ENCODE results near the gene FAM222A.

Gene FAM222A

GRCh38 chr12:109802828-109803227, 89.2 kb downstream of the FAM222A start:
- Histone ChIP-seq H3K27ac (ENCODE audit: insufficient read depth, low read depth, low read length, poor library complexity, severe bottlenecking) (no peak overlapping the region), H3K4me3 (ENCODE audit: insufficient read depth, low read depth, low read length) (no peak overlapping the region), H3K36me3 (ENCODE audit: control insufficient read depth, insufficient read depth, low read length) (no peaks in the 10 kb centered on the region), H3K9me3 (ENCODE audit: control insufficient read depth, low read length) (no peaks in the 10 kb centered on the region), H3K27me3 (ENCODE audit: control insufficient read depth, insufficient read depth, low read length, poor library complexity, severe bottlenecking) (no peaks in the 10 kb centered on the region), H3K4me1 (ENCODE audit: control insufficient read depth, insufficient read depth, low read length) (no peaks in the 10 kb centered on the region)
- WGBS, 2 experiments, result 93 to 96% methylated on average over 15 of the region's 15 CpGs

GRCh38 chr12:109803678-109804077, 90.1 kb downstream of the FAM222A start:
- Histone ChIP-seq H3K9me3 (ENCODE audit: control insufficient read depth, low read length) (no peaks in the 10 kb centered on the region), H3K36me3 (ENCODE audit: control insufficient read depth, insufficient read depth, low read length) (no peaks in the 10 kb centered on the region), H3K27me3 (ENCODE audit: control insufficient read depth, insufficient read depth, low read length, poor library complexity, severe bottlenecking) (no peaks in the 10 kb centered on the region), H3K27ac (ENCODE audit: insufficient read depth, low read depth, low read length, poor library complexity, severe bottlenecking) (no peak overlapping the region), H3K4me3 (ENCODE audit: insufficient read depth, low read depth, low read length) (no peak overlapping the region), H3K4me1 (ENCODE audit: control insufficient read depth, insufficient read depth, low read length) (no peaks in the 10 kb centered on the region)
- 88 to 91% methylated on average over 2 to 3 of the region's 3 CpGs for WGBS, 2 experiments

GRCh38 chr12:109804820-109805761, 91.5 kb downstream of the FAM222A start:
- Histone ChIP-seq H3K4me3 (ENCODE audit: insufficient read depth, low read depth, low read length) (no peak overlapping the region), H3K36me3 (ENCODE audit: control insufficient read depth, insufficient read depth, low read length) (no peaks in the 10 kb centered on the region), H3K9me3 (ENCODE audit: control insufficient read depth, low read length) (no peaks in the 10 kb centered on the region), H3K27ac (ENCODE audit: insufficient read depth, low read depth, low read length, poor library complexity, severe bottlenecking) (no peak overlapping the region), H3K27me3 (ENCODE audit: control insufficient read depth, insufficient read depth, low read length, poor library complexity, severe bottlenecking) (no peaks in the 10 kb centered on the region), H3K4me1 (ENCODE audit: control insufficient read depth, insufficient read depth, low read length) (no peaks in the 10 kb centered on the region)
- WGBS, 2 experiments, result 49 to 50% methylated on average over 12 of the region's 12 CpGs

- Histone ChIP-seq H3K4me1 (ENCODE audit: control insufficient read depth, insufficient read depth, low read length) (peaks cover 6% of the 10 kb centered on the region), H3K4me3 (ENCODE audit: insufficient read depth, low read depth, low read length) (no peak overlapping the region), H3K9me3 (ENCODE audit: control insufficient read depth, low read length) (no peaks in the 10 kb centered on the region), H3K36me3 (ENCODE audit: control insufficient read depth, insufficient read depth, low read length) (no peaks in the 10 kb centered on the region), H3K27me3 (ENCODE audit: control insufficient read depth, insufficient read depth, low read length, poor library complexity, severe bottlenecking) (no peaks in the 10 kb centered on the region), H3K27ac (ENCODE audit: insufficient read depth, low read depth, low read length, poor library complexity, severe bottlenecking) (no peak overlapping the region)
- WGBS, 2 experiments, result 95% methylated on average over 12 of the region's 12 CpGs
Measured at GRCh38 chr12:109807954-109808643, 94.5 kb downstream of the FAM222A start.

- 88 to 91% methylated on average over 4 of the region's 4 CpGs for WGBS, 2 experiments
- Histone ChIP-seq H3K4me1 (ENCODE audit: control insufficient read depth, insufficient read depth, low read length) (peaks cover 6% of the 10 kb centered on the region), H3K27ac (ENCODE audit: insufficient read depth, low read depth, low read length, poor library complexity, severe bottlenecking) (no peak overlapping the region), H3K36me3 (ENCODE audit: control insufficient read depth, insufficient read depth, low read length) (no peaks in the 10 kb centered on the region), H3K4me3 (ENCODE audit: insufficient read depth, low read depth, low read length) (no peak overlapping the region), H3K9me3 (ENCODE audit: control insufficient read depth, low read length) (no peaks in the 10 kb centered on the region), H3K27me3 (ENCODE audit: control insufficient read depth, insufficient read depth, low read length, poor library complexity, severe bottlenecking) (no peaks in the 10 kb centered on the region)
Measured at GRCh38 chr12:109808876-109809646, 95.4 kb downstream of the FAM222A start.

- H3K4me3 ChIP-seq (ENCODE audit: insufficient read depth, low read depth, low read length), result no peak overlapping the region
- H3K27me3 ChIP-seq (ENCODE audit: control insufficient read depth, insufficient read depth, low read length, poor library complexity, severe bottlenecking), result no peaks in the 10 kb centered on the region
- peaks cover 6% of the 10 kb centered on the region for H3K4me1 ChIP-seq (ENCODE audit: control insufficient read depth, insufficient read depth, low read length)
- H3K9me3 ChIP-seq (ENCODE audit: control insufficient read depth, low read length), result no peaks in the 10 kb centered on the region
- 84 to 87% methylated on average over 10 of the region's 10 CpGs for WGBS, 2 experiments
- no peak overlapping the region for H3K27ac ChIP-seq (ENCODE audit: insufficient read depth, low read depth, low read length, poor library complexity, severe bottlenecking)
- no peaks in the 10 kb centered on the region for H3K36me3 ChIP-seq (ENCODE audit: control insufficient read depth, insufficient read depth, low read length)
Measured at GRCh38 chr12:109810954-109811623, 97.5 kb downstream of the FAM222A start.

- 78 to 80% methylated on average over 5 of the region's 5 CpGs for WGBS, 2 experiments
- Histone ChIP-seq H3K27ac (ENCODE audit: insufficient read depth, low read depth, low read length, poor library complexity, severe bottlenecking) (no peak overlapping the region), H3K27me3 (ENCODE audit: control insufficient read depth, insufficient read depth, low read length, poor library complexity, severe bottlenecking) (no peaks in the 10 kb centered on the region), H3K4me1 (ENCODE audit: control insufficient read depth, insufficient read depth, low read length) (peaks cover 6% of the 10 kb centered on the region), H3K9me3 (ENCODE audit: control insufficient read depth, low read length) (no peaks in the 10 kb centered on the region), H3K36me3 (ENCODE audit: control insufficient read depth, insufficient read depth, low read length) (no peaks in the 10 kb centered on the region), H3K4me3 (ENCODE audit: insufficient read depth, low read depth, low read length) (no peak overlapping the region)
Measured at GRCh38 chr12:109811624-109811995, 98.0 kb downstream of the FAM222A start.

- WGBS, 2 experiments, result 93% methylated on average over 6 of the region's 6 CpGs
Measured at GRCh38 chr12:109813810-109814416, 100.3 kb downstream of the FAM222A start.

GRCh38 chr12:109814600-109815150, 101.0 kb downstream of the FAM222A start:
- no peaks in the 10 kb centered on the region for H3K27me3 ChIP-seq (ENCODE audit: control insufficient read depth, insufficient read depth, low read length, poor library complexity, severe bottlenecking)
- H3K4me1 ChIP-seq (ENCODE audit: control insufficient read depth, insufficient read depth, low read length), result peaks cover 6% of the 10 kb centered on the region
- WGBS, 2 experiments, result 87% methylated on average over 20 of the region's 20 CpGs
- no peaks in the 10 kb centered on the region for H3K36me3 ChIP-seq (ENCODE audit: control insufficient read depth, insufficient read depth, low read length)
- H3K27ac ChIP-seq (ENCODE audit: insufficient read depth, low read depth, low read length, poor library complexity, severe bottlenecking), result no peak overlapping the region
- H3K9me3 ChIP-seq (ENCODE audit: control insufficient read depth, low read length), result no peaks in the 10 kb centered on the region
- H3K4me3 ChIP-seq (ENCODE audit: insufficient read depth, low read depth, low read length), result no peak overlapping the region

More at GRCh38 chr12:109813810-109814416, 100.3 kb downstream of the FAM222A start:
- no peaks in the 10 kb centered on the region for H3K9me3 ChIP-seq (ENCODE audit: control insufficient read depth, low read length)
- H3K36me3 ChIP-seq (ENCODE audit: control insufficient read depth, insufficient read depth, low read length), result no peaks in the 10 kb centered on the region
- H3K27me3 ChIP-seq (ENCODE audit: control insufficient read depth, insufficient read depth, low read length, poor library complexity, severe bottlenecking), result no peaks in the 10 kb centered on the region
- H3K4me1 ChIP-seq (ENCODE audit: control insufficient read depth, insufficient read depth, low read length), result peaks cover 6% of the 10 kb centered on the region
- no peak overlapping the region for H3K27ac ChIP-seq (ENCODE audit: insufficient read depth, low read depth, low read length, poor library complexity, severe bottlenecking)
- H3K4me3 ChIP-seq (ENCODE audit: insufficient read depth, low read depth, low read length), result no peak overlapping the region
